Measurements from ENCODE around the gene FOXN3.

DNA sequence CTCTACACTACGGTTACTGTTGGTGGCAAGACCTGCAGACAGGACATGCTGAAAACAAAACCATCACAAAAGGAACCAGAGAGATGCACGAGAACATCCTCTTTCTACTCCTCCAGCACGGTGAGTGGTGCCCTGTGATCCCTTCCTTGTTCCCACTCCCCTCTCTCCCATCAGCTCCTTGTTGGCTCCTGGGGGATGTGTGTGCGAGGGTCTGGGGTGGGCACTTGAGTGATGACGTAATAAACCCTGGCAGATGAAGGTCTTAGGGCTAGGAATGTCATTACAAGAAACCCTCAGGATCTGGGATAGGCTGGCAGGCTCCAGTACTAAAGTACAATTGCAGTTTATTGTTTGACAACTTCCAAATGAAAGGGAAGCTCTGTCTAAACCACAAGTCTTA is 261.5 kb downstream of the FOXN3 start:
- TF ChIP-seq POLR2A (IDR thresholded peaks at IDR 0.05) (no peak), POLR2AphosphoS5 (IDR thresholded peaks at IDR 0.05) (no peak)

Data from transverse colon (tissue), 3 donors.